HepG2 (cell line): ENCODE results near the gene RNU7-1. TPM values are rescaled to one million over a fixed set of nuclear protein-coding genes. Genes with fewer than 3 reads are reported as not detected.
A peak's percentile ranks its signal among the peaks of the same experiment; 100 is the strongest.

Experiments
- ARHGAP35 ChIP-seq: sonication (generic); formaldehyde crosslinking; IDR thresholded peaks from 2 replicates; pipeline ENCODE4 v1.9.0; 2022; ENCODE audit warnings: mild to moderate bottlenecking, inconsistent platforms, moderate library complexity, missing genetic modification reagents, borderline replicate concordance
- FOXP1 ChIP-seq, 2 experiments: fragments of 450-650 bp in 1 of 2; IDR thresholded peaks; 2 replicates each; pipeline ENCODE4 v1.6.1; 2017 to 2018; ENCODE audit warnings: antibody characterized with exemption in 1 of 2
- HMG20B ChIP-seq: conservative IDR thresholded peaks from 2 replicates; pipeline ENCODE4 v1.6.1; 2016; ENCODE audit warnings: missing genetic modification reagents, missing compliant biosample characterization
- NCOA5 ChIP-seq: sonication (generic); formaldehyde crosslinking; IDR thresholded peaks from 2 replicates; pipeline ENCODE4 v1.4.0; 2020; ENCODE audit warnings: missing genetic modification reagents
- PAX8 ChIP-seq: sonication (generic); formaldehyde crosslinking; IDR thresholded peaks from 2 replicates; pipeline ENCODE4 v1.8.0; 2022; ENCODE audit warnings: mild to moderate bottlenecking, missing genetic modification reagents, borderline replicate concordance
- PRPF4 ChIP-seq: fragments of 200-400 bp; formaldehyde crosslinking; IDR thresholded peaks from 2 replicates; pipeline ENCODE4 v1.6.1; 2016; ENCODE audit warnings: low read length, low read depth; ENCODE audit not compliant: poor library complexity, severe bottlenecking
- RNF2 ChIP-seq: fragments of 450-650 bp; conservative IDR thresholded peaks from 2 replicates; pipeline ENCODE4 v1.6.1; 2016; ENCODE audit warnings: low read depth
- RXRB ChIP-seq: IDR thresholded peaks from 2 replicates; pipeline ENCODE4 v1.6.1; 2016; ENCODE audit warnings: borderline replicate concordance, missing genetic modification reagents, missing compliant biosample characterization
- SNAI1 ChIP-seq: sonication (generic); formaldehyde crosslinking; IDR thresholded peaks from 2 replicates; pipeline ENCODE4 v1.5.0; 2020; ENCODE audit warnings: mild to moderate bottlenecking, missing genetic modification reagents, borderline replicate concordance
- STAG1 ChIP-seq: sonication (generic); formaldehyde crosslinking; IDR thresholded peaks from 2 replicates; pipeline ENCODE4 v1.4.0; 2020; ENCODE audit warnings: missing genetic modification reagents
- TCF12 ChIP-seq, 2 experiments: fragments of 450-650 bp in 1 of 2; sonication (generic) in 1 of 2; formaldehyde crosslinking in 1 of 2; IDR thresholded peaks; 2 replicates each; pipeline versions ENCODE4 v1.6.1 to v1.8.0; 2017 to 2022; ENCODE audit warnings: antibody characterized with exemption in 1 of 2, mild to moderate bottlenecking in 1 of 2, missing genetic modification reagents in 1 of 2, moderate library complexity in 1 of 2
- THAP11 ChIP-seq: IDR thresholded peaks from 2 replicates; pipeline ENCODE4 v1.6.1; 2016; ENCODE audit warnings: missing biosample characterization, missing genetic modification reagents
- WIZ ChIP-seq: sonication (generic); formaldehyde crosslinking; IDR thresholded peaks from 2 replicates; pipeline ENCODE4 v1.5.1; 2020; ENCODE audit warnings: mild to moderate bottlenecking, missing genetic modification reagents
- XRCC5 ChIP-seq: fragments of 200-400 bp; formaldehyde crosslinking; optimal IDR thresholded peaks from 2 replicates; pipeline ENCODE3; 2017; ENCODE audit warnings: mild to moderate bottlenecking, low read length
- ZFAT ChIP-seq: sonication (generic); formaldehyde crosslinking; conservative IDR thresholded peaks from 2 replicates; pipeline ENCODE4 v1.8.1; 2023; ENCODE audit warnings: missing genetic modification reagents, inconsistent platforms
- ZFP36 ChIP-seq: fragments of 150-350 bp; IDR thresholded peaks from 2 replicates; pipeline ENCODE4 v1.6.1; 2018; ENCODE audit warnings: borderline replicate concordance, low read length, low read depth; ENCODE audit not compliant: partially characterized antibody
- ZIK1 ChIP-seq: sonication (generic); formaldehyde crosslinking; IDR thresholded peaks from 2 replicates; pipeline ENCODE4 v1.5.0; 2020; ENCODE audit warnings: mild to moderate bottlenecking, low read depth, missing genetic modification reagents, borderline replicate concordance
- ZNF260 ChIP-seq: sonication (generic); formaldehyde crosslinking; IDR thresholded peaks from 2 replicates; pipeline ENCODE4 v1.4.0; 2020; ENCODE audit warnings: missing genetic modification reagents, low read depth, mild to moderate bottlenecking, borderline replicate concordance
- ZNF557 ChIP-seq: sonication (generic); formaldehyde crosslinking; IDR thresholded peaks from 2 replicates; pipeline ENCODE4 v1.4.0; 2020; ENCODE audit warnings: missing genetic modification reagents
- ZSCAN12 ChIP-seq: sonication (generic); formaldehyde crosslinking; IDR thresholded peaks from 2 replicates; pipeline ENCODE4 v1.9.0; 2021; ENCODE audit warnings: mild to moderate bottlenecking, missing genetic modification reagents
- polyA plus RNA-seq, 8 experiments: library from polyadenylated mRNA; depleted of rRNA in 3 of 8; stranded (reverse) in 7 of 8; unstranded in 1 of 8; fragments of >200 nt; fragmentation: Illumina TruSeq in 4 of 8; extraction: Trizol in 4 of 8; gene quantifications; 2 replicates each; pipeline versions ENCODE4 v1.2.1 to v1.2.3, GENCODE V29; 2011 to 2016; ENCODE audit warnings: low read depth in 4 of 8, missing spikeins in 1 of 8, mixed read lengths in 1 of 8; ENCODE audit not compliant: insufficient read depth in 1 of 8
- total RNA-seq, 5 experiments: library from RNA; depleted of rRNA; stranded (reverse); fragments of >200 nt; fragmentation: Illumina TruSeq; extraction: Trizol; gene quantifications; 2 replicates each; pipeline ENCODE4 v1.2.3, GENCODE V29; 2016; ENCODE audit warnings: low read depth in 1 of 5
- TF ChIP-seq, protein P1 (sequence below): sonication (generic); formaldehyde crosslinking; IDR thresholded peaks from 2 replicates; pipeline ENCODE4 v1.8.0; 2022; ENCODE audit warnings: mild to moderate bottlenecking, missing genetic modification reagents, moderate library complexity
- TF ChIP-seq, protein P2 (sequence below), 2 experiments: IDR thresholded peaks; 2 replicates each; pipeline ENCODE4 v1.6.1; 2011 to 2012; ENCODE audit warnings: low read length in 2 of 2, borderline replicate concordance in 1 of 2, low read depth in 1 of 2, mild to moderate bottlenecking in 1 of 2, moderate library complexity in 1 of 2

The RNU7-1 gene
- total and polyA plus RNA-seq, 2 of the 13 experiments (the other 11 are each of a cell fraction or from before 2014, with no cell fraction given), result not detected

DNA sequence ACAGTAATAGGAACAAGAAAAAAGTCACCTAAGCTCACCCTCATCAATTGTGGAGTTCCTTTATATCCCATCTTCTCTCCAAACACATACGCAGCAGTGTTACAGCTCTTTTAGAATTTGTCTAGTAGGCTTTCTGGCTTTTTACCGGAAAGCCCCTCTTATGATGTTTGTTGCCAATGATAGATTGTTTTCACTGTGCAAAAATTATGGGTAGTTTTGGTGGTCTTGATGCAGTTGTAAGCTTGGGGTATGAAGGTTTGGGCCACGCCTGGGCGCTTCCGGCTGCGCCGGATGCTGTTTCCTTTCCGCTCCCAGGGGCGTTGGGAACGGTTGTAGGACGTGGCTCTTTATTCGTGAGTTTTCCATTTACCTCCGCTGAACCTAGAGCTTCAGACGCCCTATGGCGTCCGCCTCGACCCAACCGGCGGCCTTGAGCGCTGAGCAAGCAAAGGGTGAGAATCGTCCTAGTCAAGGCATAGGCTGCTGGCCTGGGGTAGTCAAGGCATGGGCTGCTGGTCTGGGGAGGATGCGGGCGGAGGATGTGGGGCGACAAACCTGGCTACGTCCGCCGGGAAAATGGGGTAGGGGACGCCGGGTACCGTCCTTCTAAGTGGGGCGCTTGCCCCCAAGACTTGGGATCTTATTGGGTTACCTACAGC, at the start of gene RNU7-1, which contains the start of gene C12orf57 (continued):
- TF ChIP-seq FOXP1 (IDR thresholded peaks at IDR 0.05), result no peak; the same call in 1 of the 2 replicates
- TF ChIP-seq FOXP1 (CRISPR knock-in tag; IDR thresholded peaks at IDR 0.05), result peak; percentile 51; the same call in 1 of the 2 replicates
- TF ChIP-seq WIZ, result no peak; the same call in 1 of the 2 replicates
- TF ChIP-seq ZFAT (CRISPR knock-in tag), result no peak
- no peak for TF ChIP-seq TCF12 (IDR thresholded peaks at IDR 0.05)
- TF ChIP-seq TCF12 (CRISPR knock-in tag; IDR thresholded peaks at IDR 0.05), result peak; percentile 45; the same call in 1 of the 2 replicates
- TF ChIP-seq, protein P1, sequence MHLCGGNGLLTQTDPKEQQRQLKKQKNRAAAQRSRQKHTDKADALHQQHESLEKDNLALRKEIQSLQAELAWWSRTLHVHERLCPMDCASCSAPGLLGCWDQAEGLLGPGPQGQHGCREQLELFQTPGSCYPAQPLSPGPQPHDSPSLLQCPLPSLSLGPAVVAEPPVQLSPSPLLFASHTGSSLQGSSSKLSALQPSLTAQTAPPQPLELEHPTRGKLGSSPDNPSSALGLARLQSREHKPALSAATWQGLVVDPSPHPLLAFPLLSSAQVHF (CRISPR knock-in tag), result peak; percentile 95
- 0 out of 2 replicates have a peak, but pooled peaks have one; percentile 38 for TF ChIP-seq ZNF260
- TF ChIP-seq ZNF557 (CRISPR knock-in tag), result 0 out of 2 replicates have a peak, but pooled peaks have one; percentile 73
- TF ChIP-seq ZSCAN12, result peak; percentile 75; the same call in 1 of the 2 replicates
- no peak; the same call in 1 of the 2 replicates for TF ChIP-seq STAG1 (CRISPR knock-in tag)
- peak; percentile 70; the same call in 1 of the 2 replicates for TF ChIP-seq ZIK1 (CRISPR knock-in tag)
- TF ChIP-seq RXRB (CRISPR knock-in tag), result peak; percentile 87
- TF ChIP-seq, protein P2, sequence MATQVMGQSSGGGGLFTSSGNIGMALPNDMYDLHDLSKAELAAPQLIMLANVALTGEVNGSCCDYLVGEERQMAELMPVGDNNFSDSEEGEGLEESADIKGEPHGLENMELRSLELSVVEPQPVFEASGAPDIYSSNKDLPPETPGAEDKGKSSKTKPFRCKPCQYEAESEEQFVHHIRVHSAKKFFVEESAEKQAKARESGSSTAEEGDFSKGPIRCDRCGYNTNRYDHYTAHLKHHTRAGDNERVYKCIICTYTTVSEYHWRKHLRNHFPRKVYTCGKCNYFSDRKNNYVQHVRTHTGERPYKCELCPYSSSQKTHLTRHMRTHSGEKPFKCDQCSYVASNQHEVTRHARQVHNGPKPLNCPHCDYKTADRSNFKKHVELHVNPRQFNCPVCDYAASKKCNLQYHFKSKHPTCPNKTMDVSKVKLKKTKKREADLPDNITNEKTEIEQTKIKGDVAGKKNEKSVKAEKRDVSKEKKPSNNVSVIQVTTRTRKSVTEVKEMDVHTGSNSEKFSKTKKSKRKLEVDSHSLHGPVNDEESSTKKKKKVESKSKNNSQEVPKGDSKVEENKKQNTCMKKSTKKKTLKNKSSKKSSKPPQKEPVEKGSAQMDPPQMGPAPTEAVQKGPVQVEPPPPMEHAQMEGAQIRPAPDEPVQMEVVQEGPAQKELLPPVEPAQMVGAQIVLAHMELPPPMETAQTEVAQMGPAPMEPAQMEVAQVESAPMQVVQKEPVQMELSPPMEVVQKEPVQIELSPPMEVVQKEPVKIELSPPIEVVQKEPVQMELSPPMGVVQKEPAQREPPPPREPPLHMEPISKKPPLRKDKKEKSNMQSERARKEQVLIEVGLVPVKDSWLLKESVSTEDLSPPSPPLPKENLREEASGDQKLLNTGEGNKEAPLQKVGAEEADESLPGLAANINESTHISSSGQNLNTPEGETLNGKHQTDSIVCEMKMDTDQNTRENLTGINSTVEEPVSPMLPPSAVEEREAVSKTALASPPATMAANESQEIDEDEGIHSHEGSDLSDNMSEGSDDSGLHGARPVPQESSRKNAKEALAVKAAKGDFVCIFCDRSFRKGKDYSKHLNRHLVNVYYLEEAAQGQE (IDR thresholded peaks at IDR 0.05; ENCODE audit: borderline replicate concordance in 1 of 2, low read depth in 1 of 2, low read length in 2 of 2), result peak in 1 of 2 experiments; percentile 60; a peak in 1 of 4 replicates
- TF ChIP-seq NCOA5 (CRISPR knock-in tag), result 0 out of 2 replicates have a peak, but pooled peaks have one; percentile 21
- no peak for TF ChIP-seq XRCC5
- 0 out of 2 replicates have a peak, but pooled peaks have one; percentile 74 for TF ChIP-seq SNAI1 (CRISPR knock-in tag)
- no peak for TF ChIP-seq ARHGAP35 (CRISPR knock-in tag)
- peak; percentile 84 for TF ChIP-seq THAP11 (CRISPR knock-in tag)
- peak; percentile 82; the same call in 1 of the 2 replicates for TF ChIP-seq HMG20B
- TF ChIP-seq PAX8, result 0 out of 2 replicates have a peak, but pooled peaks have one; percentile 58
- no peak for TF ChIP-seq RNF2
- TF ChIP-seq ZFP36, result no peak
- no peak for TF ChIP-seq PRPF4
